Bone marrow (tissue), 2 donors: ENCODE data around the gene SEC23B.
"Not testable (repeated sequence)": the region's sequence is repeated elsewhere in the genome, so short reads cannot be mapped to it uniquely, and the experiment has no call there.

Experiments used
- DNase-seq, 2 donors: peaks; one replicate each; lab custom pipeline; 2025; lab: John Stamatoyannopoulos, UW

The SEC23B gene

GRCh38 chr20:18507218-18508191, at the start of gene SEC23B:
Gene SEC23B, plus strand, starts transcription at chr20:18507940. Its CDS starts 2,896 bp downstream, at chr20:18510836.
- DNase-seq: peak; percentile 88 to 97

DNA sequence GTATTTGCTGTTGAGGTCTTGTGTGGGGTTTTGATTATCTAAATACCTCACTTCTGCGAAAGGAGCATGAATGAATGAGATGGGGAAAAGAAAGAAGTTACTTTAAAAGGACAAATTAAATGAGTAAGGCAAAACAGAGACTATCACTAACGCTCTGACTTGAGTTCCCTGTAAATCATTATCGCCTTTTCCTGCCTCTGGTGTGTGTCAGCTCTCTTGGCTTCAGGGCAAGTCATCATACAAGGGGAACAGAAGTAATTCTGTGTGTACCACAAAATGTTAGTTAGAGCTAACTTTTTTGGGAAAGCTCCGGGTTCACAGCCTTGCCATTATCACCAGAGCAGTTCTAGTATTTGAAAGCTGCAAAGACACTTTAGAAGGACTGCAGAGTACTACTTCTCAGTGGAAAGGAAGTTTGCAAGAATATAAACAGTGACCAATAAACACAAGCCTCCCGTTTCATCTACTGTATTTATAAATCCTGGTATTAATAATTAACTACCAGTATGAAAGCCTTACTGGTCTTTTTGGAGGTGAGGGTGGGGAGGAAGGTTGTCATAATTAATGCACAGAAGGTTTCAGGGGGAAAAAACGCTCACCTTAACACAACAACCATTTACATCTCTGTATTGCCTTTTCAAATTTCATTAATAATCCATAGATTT, 42.1 kb upstream of the SEC23B start:
- DNase-seq: no peak

- DNase-seq: no peak
Observed at GRCh38 chr20:18466574-18466893, 41.2 kb upstream of the SEC23B start.

- DNase-seq: peak; percentile 85 to 91
Observed at GRCh38 chr20:18466894-18467730, 40.6 kb upstream of the SEC23B start, which contains the start of the genes DZANK1 and POLR3F. Gene DZANK1, minus strand, starts transcription at chr20:18467030. Its CDS starts 1,672 bp downstream, at chr20:18465358. Gene POLR3F, plus strand, starts transcription at chr20:18467390. Its CDS starts 117 bp downstream, at chr20:18467507.

GRCh38 chr20:18477218-18477617, 30.5 kb upstream of the SEC23B start:
- DNase-seq: no peak

- DNase-seq: no peak
Observed at GRCh38 chr20:18477821-18478220, 29.9 kb upstream of the SEC23B start.

DNA sequence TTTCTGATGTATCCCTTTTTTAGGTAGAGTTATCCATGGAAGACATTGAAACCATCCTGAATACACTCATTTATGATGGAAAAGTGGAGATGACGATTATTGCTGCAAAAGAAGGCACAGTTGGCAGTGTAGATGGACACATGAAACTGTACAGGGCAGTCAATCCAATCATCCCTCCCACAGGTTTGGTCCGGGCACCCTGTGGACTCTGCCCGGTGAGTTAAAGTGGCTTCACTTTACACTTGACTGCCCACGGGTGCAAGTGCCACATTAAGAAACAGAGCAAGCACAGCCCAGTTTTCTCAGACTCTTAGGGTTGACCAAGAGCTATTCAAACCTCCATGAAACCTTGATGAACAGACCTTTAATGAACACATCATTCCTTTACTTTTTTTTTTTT, 26.1 kb upstream of the SEC23B start:
- DNase-seq: no peak

DNA sequence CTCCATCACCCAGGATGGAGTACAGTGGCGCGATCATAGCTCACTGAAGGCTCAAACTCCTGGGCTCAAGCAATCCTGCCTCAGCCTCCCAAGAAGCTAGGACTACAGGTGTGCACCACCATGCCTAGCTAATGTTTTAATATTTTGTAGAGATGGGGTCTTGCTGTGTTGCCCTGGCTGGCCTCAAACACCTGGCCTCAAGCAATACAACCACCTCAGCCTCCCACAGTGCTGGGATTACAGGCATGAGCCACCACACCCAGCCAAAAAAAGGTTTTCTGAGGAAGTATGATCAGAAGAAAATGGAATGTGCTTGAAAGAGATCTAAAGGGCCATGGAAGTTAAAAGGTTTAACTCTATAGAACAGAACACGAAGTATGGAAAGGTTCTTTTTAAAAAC, 19.4 kb upstream of the SEC23B start:
- DNase-seq: no peak

DNA sequence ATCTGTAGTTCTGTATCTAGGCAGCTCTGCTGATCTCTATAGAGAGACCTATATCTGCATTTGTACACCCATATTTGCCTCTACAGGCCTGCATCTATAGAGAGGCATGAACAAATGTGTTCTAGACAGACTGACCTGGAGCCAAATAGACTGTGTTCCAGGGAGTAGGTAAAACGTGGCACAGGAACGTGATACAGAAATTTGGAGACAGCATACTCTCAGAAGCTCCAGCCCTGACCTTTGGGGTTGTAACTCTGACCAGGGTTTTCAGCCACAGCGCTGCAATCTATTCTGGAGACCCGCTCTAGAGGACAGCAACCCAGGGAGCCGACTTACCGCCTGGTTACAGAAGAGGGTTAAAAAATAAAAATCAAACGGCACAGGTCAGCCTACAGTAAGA, 11.7 kb upstream of the SEC23B start:
- no peak for DNase-seq

DNA sequence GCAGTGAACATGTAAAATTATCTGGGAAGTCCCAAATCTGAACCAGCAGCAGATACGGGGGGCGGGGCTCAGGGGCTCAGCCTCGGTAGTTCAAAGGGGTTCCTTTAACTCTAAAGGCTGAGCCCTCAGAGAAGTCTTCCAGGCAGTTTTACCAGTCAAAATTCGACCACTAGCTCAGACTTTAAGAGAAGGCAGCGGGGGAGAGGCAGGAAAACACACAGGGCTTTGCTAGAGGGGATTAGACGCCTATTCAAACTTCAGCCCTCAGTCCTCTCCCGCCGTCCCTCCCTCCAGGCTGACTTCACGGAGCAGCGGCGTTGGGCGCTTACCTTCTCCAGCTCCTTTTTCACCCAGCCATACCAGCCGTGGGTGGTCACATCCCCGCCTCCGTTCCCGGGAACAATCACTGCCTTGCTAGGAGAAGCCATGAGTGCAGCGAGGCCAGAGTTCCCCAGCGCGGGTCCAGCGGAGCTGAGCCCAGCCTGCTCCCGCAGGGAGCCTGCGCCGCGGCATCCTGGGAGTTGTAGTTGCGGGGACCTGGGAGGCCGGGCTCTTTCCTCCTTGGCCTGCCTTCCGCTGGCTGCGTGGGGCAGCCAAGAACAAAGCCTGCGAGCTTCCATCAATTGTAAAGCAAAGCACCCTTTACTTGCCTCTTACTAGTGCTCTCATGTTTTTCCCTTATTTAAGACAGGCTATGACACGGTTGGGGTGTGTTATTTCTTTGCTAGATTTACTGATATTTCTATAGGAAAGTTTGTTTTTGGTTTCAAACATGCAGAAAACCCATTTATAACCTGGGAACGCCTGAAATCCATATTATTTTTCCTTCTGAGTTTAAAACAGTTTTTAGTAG, 10.8 kb upstream of the SEC23B start, which contains the start of gene RBBP9:
Gene RBBP9 (minus strand): TSS at position 486 of the 853 bp plus-strand sequence. CDS start 58 bp downstream, at position 428.
- DNase-seq: peak; percentile 31 to 74

- no peak for DNase-seq
Observed at GRCh38 chr20:18497603-18498002, 10.1 kb upstream of the SEC23B start.

- DNase-seq: not testable (repeated sequence)
Observed at GRCh38 chr20:18501672-18502071, 6.1 kb upstream of the SEC23B start.

DNA sequence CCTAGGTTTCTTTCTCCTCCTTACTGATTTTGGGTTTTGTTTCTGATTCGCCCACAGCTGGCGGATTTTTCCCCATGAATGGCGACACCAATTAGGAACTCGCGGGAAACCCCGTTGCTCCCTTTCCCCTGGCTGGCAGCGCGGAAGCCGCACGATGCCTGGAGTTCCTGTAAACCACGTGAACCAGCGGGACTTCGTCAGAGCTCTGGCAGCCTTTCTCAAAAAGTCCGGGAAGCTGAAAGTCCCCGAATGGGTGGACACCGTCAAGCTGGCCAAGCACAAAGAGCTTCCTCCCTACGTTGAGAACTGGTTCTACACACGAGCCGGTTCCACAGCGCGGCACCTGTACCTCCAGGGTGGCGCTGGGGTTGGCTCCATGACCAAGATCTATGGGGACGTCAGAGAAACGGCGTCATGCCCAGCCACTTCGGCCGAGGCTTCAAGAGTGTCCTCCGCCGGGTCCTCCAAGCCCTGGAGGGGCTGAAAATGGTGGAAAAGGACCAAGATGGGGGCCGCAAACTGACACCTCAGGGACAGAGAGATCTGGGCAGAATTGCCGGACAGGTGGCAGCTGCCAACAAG, 3.2 kb upstream of the SEC23B start:
- DNase-seq: no peak

DNA sequence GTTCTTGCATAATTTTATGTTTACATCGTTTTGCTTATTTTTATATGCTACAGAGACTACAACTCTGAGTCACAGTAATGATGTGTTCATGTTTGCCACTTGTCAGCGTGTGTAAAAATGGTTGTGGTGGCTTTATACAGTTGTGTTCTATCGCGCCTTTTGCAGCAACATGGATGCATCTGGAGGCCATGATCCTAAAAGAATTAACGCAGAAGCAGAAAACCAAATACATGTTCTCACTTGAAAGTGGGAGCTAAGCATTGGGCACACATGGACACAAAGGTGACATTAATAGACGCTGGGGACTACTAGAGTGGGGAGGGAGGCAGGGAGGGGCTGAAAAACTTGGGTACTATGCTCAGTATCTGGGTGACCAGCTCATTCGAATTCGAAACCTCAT, 996 bp upstream of the SEC23B start:
- no peak for DNase-seq

DNA sequence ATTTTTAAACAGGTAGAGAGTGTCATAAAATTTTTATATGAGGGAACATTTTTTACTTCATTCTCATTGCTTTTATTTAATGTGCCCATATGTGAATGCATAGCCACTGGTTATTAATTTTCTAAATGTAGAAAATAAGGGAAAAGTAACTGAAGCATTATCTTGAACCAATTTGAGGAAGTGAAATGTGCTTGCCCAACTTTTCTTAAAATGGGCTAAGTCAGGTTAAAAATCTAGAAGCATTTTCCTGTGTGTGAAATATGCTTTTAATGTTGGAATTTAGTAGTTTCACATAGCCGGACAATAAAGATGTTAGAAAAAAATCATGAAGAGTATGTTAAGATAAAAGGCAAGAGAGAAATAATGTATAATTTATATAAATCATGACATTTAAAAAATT, 3.8 kb downstream of the SEC23B start:
- no peak for DNase-seq

DNA sequence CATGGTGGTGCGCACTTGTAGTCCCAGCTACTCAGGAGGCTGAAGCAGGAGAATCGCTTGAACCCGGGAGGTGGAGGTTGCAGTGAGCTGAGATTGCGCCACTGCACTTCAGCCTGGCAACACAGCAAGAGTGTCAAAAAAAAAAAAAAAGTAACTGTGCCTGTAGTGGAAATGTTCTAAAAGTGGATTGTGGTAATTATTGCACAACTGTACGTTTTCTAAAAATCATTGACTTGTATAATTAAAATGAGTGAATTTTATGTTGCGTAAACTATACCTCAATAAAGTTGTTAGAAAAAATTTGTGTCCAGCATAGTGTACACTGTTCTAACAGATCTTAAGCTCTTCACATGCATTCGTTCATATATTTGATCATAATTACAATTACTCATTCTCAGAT, 5.5 kb downstream of the SEC23B start:
- DNase-seq: no peak

- no peak for DNase-seq
Observed at GRCh38 chr20:18514127-18514526, 6.4 kb downstream of the SEC23B start.

DNA sequence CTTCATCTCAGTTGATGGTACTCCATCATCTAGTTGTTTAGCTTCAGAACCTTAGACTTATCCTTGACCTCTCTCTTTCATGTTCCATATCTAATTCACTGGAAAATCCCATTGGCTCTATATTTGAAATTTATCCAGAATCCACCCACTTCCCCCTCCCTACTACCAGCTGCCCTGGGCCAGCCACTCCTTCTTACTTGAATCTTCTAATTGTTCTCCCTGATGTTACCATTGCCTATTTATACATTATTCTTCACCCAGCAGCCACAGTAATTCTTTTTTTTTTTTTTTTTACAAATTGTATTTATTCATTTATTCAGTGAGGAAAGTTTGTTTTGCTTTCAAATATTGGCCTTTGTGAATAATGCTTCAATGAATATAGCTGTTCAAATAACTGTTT, 8.2 kb downstream of the SEC23B start:
- no peak for DNase-seq

DNA sequence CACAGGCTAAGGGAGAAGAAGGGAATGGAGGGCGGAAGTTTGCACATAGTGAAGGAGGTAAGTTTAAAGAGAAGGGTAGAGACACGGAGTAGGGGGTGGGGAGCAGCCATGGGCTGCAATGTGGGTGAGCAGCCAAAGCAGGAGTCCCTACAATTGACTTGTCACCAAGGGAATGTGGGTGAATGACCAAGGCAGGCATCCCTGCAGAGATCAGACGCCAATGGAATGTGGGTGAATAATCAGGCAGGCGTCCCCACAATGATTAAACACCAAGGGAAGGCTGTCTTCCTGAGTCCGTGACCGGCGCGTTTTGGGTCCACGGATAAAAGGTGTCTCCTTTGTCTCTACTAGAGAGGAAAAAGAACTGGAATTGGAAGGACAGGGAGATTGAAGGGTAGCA, 14.3 kb downstream of the SEC23B start:
- DNase-seq: not testable (repeated sequence)

DNA sequence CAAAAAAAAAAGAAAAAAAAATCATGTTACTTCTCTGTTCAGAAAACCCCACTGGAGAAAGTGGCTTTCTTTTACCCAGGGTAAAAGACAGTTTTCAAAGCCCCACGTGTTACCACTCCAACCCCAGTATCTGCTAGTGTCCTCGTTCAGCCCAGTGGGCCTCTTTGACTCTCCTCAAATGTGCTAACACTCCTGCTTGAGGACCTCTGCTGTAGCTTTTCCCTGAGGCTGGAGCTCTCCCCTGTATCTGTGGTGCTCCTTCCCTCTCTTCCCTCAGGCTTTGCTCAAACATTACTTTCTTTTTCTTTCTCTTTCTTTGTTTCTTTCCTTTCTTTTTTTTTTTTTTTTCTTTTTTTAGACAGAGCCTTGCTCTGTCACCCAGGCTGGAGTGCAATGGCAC, 15.3 kb downstream of the SEC23B start:
- no peak for DNase-seq

DNA sequence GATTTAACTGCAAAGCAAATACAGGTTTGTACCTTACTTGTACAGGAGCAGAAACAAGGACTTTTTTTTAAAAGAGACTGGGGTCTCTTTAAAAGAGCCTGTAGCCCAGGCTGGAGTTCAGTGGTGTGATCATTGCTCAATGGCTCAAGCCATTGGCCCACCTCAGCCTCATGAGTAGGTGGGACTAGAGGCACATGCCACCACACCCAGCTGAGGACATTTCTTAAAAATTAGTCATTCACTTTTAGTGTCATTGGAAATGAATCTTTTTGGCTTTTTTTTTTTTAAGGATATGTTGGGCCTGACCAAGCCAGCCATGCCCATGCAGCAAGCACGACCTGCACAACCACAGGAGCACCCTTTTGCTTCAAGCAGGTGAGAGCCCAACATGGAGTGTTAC, 16.9 kb downstream of the SEC23B start:
- DNase-seq: no peak
